GM23248 (cell line): Measurements from ENCODE around the gene MYO10.

Source experiments
- EZH2 ChIP-seq: fragments of 200-600 bp; sonication (generic); IDR thresholded peaks from 2 replicates; pipeline ENCODE4 v1.6.1; 2018; ENCODE audit warnings: antibody characterized with exemption, mild to moderate bottlenecking; ENCODE audit not compliant: insufficient read depth, poor library complexity, severe bottlenecking
- EZH2phosphoT487 ChIP-seq: fragments of 200-600 bp; sonication (generic); IDR thresholded peaks from 2 replicates; pipeline ENCODE4 v1.6.1; 2018; ENCODE audit warnings: antibody characterized with exemption, moderate library complexity, mild to moderate bottlenecking, low read depth; ENCODE audit not compliant: insufficient read depth

GRCh38 chr5:16866273-16866672 lies 69.8 kb downstream of the MYO10 start:
- TF ChIP-seq EZH2 (no peak), EZH2phosphoT487 (no peak)
